ENCODE data around the gene PCYT2. TPM values are rescaled to one million over a fixed set of nuclear protein-coding genes. Genes with fewer than 3 reads are reported as not detected.

The PCYT2 gene
- total RNA-seq, 4 donors from 2014 or later: 37.2 to 424 (median 77.1) TPM

DNA sequence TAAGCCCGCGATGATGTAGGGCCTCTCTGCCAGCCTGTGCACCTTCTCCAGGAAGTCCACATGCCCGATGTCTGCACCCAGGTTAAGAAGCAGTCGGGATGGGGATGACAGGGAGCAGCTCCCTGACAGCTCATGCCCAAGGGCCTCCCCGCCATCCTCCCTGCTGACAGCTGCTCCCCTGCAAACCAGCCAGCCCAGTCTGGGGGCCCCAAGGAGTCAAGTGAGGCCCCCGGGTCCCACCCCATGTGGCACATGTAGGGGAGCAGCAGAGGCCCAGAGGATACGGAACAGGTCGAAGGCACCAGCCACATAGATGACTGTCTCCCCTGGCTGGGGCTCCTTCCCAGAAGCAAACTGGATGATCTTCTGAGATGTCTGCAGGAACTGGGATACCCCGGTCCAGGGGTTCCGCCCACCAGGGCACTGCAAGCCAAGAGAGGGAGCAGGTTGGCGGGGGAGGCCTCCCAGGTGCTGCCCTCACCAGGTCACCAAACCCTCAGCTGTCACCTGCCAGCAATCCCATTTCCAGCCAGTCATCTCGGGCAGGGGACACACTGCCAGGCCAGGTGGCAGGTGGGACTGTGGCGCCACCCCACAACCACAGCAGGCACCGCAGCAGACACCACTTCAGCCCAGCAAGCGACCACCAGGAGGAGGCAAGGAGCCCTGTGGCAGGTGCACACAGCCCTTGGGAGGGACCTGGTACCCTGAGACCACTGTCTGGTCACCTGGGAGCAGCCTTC lies 4.6 kb downstream of the PCYT2 start:
- intact Hi-C loops (cut with DNase I; ENCODE audit: low total_unique reads) (no loop called here), in situ Hi-C loops (cut with MboI; ENCODE audit: low pct_ligation_motif_present in 1 of 4, low pct_unique_long_range_greater_than_20kb in 1 of 4, low sequenced_read_pairs in 3 of 4) (no loop called here)
- Histone ChIP-seq H3K4me1 (peaks cover 18 to 26% (median 23%) of the 10 kb centered on the region in 4 donors), H3K27ac (no peak overlapping the region), H3K27me3 (peaks cover 16% of the 10 kb centered on the region), H3K9me3 (no peaks in the 10 kb centered on the region), H3K4me3 (no peak overlapping the region), H3K36me3 (no peaks in the 10 kb centered on the region)
- WGBS, 2 donors (ENCODE audit: low coverage in 1 of 2): 90% methylated on average over 11 of the region's 15 CpGs; no CpG with 5 or more reads in 1 of the 2 donors
- no peak for DNase-seq
- no peak for TF ChIP-seq EP300 (IDR thresholded peaks at IDR 0.05; ENCODE audit: low read depth)
- no peak for TF ChIP-seq POLR2A (IDR thresholded peaks at IDR 0.05)
- TF ChIP-seq POLR2AphosphoS5 (IDR thresholded peaks at IDR 0.05): no peak
- TF ChIP-seq, protein P1, sequence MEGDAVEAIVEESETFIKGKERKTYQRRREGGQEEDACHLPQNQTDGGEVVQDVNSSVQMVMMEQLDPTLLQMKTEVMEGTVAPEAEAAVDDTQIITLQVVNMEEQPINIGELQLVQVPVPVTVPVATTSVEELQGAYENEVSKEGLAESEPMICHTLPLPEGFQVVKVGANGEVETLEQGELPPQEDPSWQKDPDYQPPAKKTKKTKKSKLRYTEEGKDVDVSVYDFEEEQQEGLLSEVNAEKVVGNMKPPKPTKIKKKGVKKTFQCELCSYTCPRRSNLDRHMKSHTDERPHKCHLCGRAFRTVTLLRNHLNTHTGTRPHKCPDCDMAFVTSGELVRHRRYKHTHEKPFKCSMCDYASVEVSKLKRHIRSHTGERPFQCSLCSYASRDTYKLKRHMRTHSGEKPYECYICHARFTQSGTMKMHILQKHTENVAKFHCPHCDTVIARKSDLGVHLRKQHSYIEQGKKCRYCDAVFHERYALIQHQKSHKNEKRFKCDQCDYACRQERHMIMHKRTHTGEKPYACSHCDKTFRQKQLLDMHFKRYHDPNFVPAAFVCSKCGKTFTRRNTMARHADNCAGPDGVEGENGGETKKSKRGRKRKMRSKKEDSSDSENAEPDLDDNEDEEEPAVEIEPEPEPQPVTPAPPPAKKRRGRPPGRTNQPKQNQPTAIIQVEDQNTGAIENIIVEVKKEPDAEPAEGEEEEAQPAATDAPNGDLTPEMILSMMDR (IDR thresholded peaks at IDR 0.05): no peak

DNA sequence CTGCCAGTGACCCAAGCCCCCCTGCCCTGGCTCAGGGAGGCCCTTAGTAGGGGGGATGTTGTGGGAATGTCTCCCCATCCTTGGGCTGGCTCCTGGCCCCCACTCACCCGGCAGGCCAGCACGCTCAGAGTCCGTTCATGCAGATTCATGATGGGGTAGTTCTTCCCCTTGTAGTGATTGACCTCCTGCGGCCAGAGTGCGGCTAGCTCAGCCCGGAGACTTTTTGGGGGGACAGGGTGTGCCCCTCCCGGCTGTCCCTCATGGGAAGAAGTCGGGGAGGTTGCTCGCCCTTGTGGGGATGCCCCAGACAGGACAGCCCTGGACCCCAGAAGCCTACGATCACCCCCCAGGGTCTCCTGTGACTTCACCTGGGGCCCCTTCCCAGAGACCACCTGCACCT lies 5.2 kb downstream of the PCYT2 start:
- Histone ChIP-seq H3K4me1 (peaks cover 20 to 27% (median 22%) of the 10 kb centered on the region in 4 donors), H3K27ac (no peak overlapping the region), H3K27me3 (peaks cover 21% of the 10 kb centered on the region), H3K4me3 (no peak overlapping the region), H3K36me3 (no peaks in the 10 kb centered on the region), H3K9me3 (no peaks in the 10 kb centered on the region)
- intact Hi-C loops (cut with DNase I; ENCODE audit: low total_unique reads): no loop called here
- TF ChIP-seq POLR2AphosphoS5 (IDR thresholded peaks at IDR 0.05) (no peak), POLR2A (IDR thresholded peaks at IDR 0.05) (no peak), EP300 (IDR thresholded peaks at IDR 0.05; ENCODE audit: low read depth) (no peak)
- TF ChIP-seq, protein P1 (IDR thresholded peaks at IDR 0.05): no peak
- WGBS, 2 donors (ENCODE audit: low coverage in 1 of 2): 98% methylated on average over 9 of the region's 10 CpGs; no CpG with 5 or more reads in 1 of the 2 donors
- no peak for DNase-seq
- in situ Hi-C loops (cut with MboI; ENCODE audit: low pct_ligation_motif_present in 1 of 4, low pct_unique_long_range_greater_than_20kb in 1 of 4, low sequenced_read_pairs in 3 of 4): no loop called here

DNA sequence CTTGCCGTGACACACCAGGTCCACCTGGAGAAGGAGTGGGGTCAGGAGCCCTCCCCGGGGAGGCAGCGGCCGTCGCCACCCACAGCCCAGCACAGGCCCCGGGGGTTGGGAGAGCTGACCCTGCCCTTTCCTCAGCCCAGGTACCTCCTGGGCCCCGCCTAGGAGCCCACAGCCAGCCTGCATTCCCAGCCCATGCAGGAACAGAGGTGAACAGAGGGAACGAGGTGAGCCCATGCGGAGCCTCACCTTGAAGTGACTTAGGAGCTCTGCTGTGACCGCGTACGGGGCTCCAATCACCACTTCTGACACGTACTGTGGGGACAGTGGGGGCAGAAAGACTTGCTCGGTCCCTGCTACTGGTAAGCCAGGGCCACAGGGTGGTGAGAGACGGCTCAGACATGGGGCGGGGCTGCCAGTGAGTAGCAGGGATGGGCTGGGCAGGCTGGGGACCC lies 5.7 kb downstream of the PCYT2 start:
- H3K4me1 ChIP-seq: peaks cover 19 to 24% (median 21%) of the 10 kb centered on the region in 4 donors
- H3K27ac ChIP-seq: no peak overlapping the region
- peaks cover 21% of the 10 kb centered on the region for H3K27me3 ChIP-seq
- H3K9me3 ChIP-seq: no peaks in the 10 kb centered on the region
- WGBS, 2 donors (ENCODE audit: low coverage in 1 of 2): 90% methylated on average over 15 of the region's 16 CpGs; no CpG with 5 or more reads in 1 of the 2 donors
- DNase-seq: no peak
- in situ Hi-C loops (cut with MboI; ENCODE audit: low pct_ligation_motif_present in 1 of 4, low pct_unique_long_range_greater_than_20kb in 1 of 4, low sequenced_read_pairs in 3 of 4): no loop called here
- H3K36me3 ChIP-seq: no peaks in the 10 kb centered on the region
- TF ChIP-seq POLR2AphosphoS5 (IDR thresholded peaks at IDR 0.05) (no peak), POLR2A (IDR thresholded peaks at IDR 0.05) (no peak), EP300 (IDR thresholded peaks at IDR 0.05; ENCODE audit: low read depth) (no peak)
- TF ChIP-seq, protein P1 (IDR thresholded peaks at IDR 0.05): no peak
- H3K4me3 ChIP-seq: no peak overlapping the region
- intact Hi-C loops (cut with DNase I; ENCODE audit: low total_unique reads): no loop called here

DNA sequence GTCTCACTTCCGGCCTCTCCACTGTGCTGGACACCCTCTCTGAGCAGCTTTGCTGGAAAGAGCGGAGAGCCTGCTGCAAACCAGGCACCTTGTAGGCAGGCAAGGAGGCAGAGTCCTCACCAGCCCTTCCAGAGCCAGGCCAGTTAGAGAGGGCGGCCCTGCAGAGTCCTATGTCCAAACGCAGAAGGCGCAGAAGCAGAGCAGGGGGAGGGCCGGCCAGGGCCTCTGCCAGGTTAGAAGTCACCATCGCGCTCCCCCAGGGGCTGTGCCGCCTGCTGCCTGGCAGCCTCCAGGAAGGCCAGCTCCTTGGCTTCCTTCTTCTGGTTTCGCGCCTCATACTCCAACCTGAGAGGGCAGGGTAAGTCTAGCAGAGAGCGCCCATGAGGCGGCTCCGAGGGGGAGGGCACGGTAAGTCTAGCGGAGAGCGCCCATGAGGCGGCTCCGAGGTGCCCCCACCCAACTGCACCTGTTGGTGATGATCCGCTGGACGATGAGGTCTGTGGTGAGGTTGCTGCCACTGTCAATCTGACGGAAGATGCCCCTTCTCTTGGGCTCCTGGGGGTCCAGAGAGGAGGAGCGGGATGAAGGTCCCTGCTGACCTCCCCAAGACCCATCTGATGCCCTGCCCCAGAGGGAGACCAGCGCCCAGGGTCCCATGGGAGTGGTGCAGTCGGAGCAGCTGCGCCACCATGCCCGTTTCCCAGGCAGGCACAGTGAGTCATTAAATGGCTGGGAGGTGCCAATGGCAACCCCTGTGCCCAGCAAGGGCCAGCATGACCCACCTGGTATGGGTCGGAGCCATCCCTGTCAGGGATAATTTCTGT lies 6.4 kb downstream of the PCYT2 start:
- Histone ChIP-seq H3K4me1 (peaks cover 13 to 18% (median 15%) of the 10 kb centered on the region in 4 donors), H3K27me3 (peaks cover 21% of the 10 kb centered on the region), H3K36me3 (peaks cover 0 to 4% (median 0%) of the 10 kb centered on the region in 4 donors), H3K27ac (no peak overlapping the region), H3K4me3 (no peak overlapping the region), H3K9me3 (no peaks in the 10 kb centered on the region)
- WGBS, 2 donors (ENCODE audit: low coverage in 1 of 2): 92% methylated on average over 27 of the region's 28 CpGs; no CpG with 5 or more reads in 1 of the 2 donors
- in situ Hi-C loops (cut with MboI; ENCODE audit: low pct_ligation_motif_present in 1 of 4, low pct_unique_long_range_greater_than_20kb in 1 of 4, low sequenced_read_pairs in 3 of 4): no loop called here
- no peak for TF ChIP-seq EP300 (IDR thresholded peaks at IDR 0.05; ENCODE audit: low read depth)
- TF ChIP-seq POLR2AphosphoS5 (IDR thresholded peaks at IDR 0.05): no peak
- no peak for TF ChIP-seq POLR2A (IDR thresholded peaks at IDR 0.05)
- TF ChIP-seq, protein P1 (IDR thresholded peaks at IDR 0.05): no peak
- intact Hi-C loops (cut with DNase I; ENCODE audit: low total_unique reads): no loop called here
- no peak for DNase-seq
